Hepatocyte (in vitro differentiated cells): ENCODE results near the gene OSBPL3. TPM values are rescaled to one million over a fixed set of nuclear protein-coding genes. Genes with fewer than 3 reads are reported as not detected.

Experiments
- DNase-seq: peaks from one replicate; pipeline ENCODE4 v3.0.0-alpha.2; 2016; ENCODE audit warnings: low spot score
- H2AFZ ChIP-seq: fragments of 200-600 bp; sonication (generic); 2 replicates; pipeline ENCODE4 v1.6.0; 2016; ENCODE audit warnings: antibody characterized with exemption, mild to moderate bottlenecking
- H3K27ac ChIP-seq: fragments of 200-600 bp; sonication (generic); 2 replicates; pipeline ENCODE4 v1.5.1; 2016; ENCODE audit warnings: mild to moderate bottlenecking
- H3K27me3 ChIP-seq: fragments of 200-600 bp; sonication (generic); 2 replicates; pipeline ENCODE4 v1.6.1; 2016
- H3K36me3 ChIP-seq: fragments of 200-600 bp; sonication (generic); replicated peaks from 2 replicates; pipeline ENCODE4 v1.5.1; 2016; ENCODE audit warnings: low read depth; ENCODE audit not compliant: insufficient read depth
- H3K4me1 ChIP-seq: fragments of 200-600 bp; sonication (generic); 2 replicates; pipeline ENCODE4 v1.5.1; 2016; ENCODE audit warnings: mild to moderate bottlenecking, moderate library complexity; ENCODE audit not compliant: insufficient read depth
- H3K4me2 ChIP-seq: fragments of 200-600 bp; sonication (generic); 2 replicates; pipeline ENCODE4 v1.6.0; 2016
- H3K4me3 ChIP-seq: fragments of 200-600 bp; sonication (generic); 2 replicates; pipeline ENCODE4 v1.5.1; 2016; ENCODE audit warnings: mild to moderate bottlenecking
- H3K79me2 ChIP-seq: fragments of 200-600 bp; sonication (generic); 2 replicates; pipeline ENCODE4 v1.6.0; 2017; ENCODE audit warnings: mild to moderate bottlenecking
- H3K9me2 ChIP-seq: fragments of 200-600 bp; sonication (generic); replicated peaks from 2 replicates; pipeline ENCODE4 v1.6.0; 2017; ENCODE audit warnings: mild to moderate bottlenecking; ENCODE audit not compliant: insufficient read depth
- H3K9me3 ChIP-seq: fragments of 200-600 bp; sonication (generic); 2 replicates; pipeline ENCODE4 v1.5.1; 2016; ENCODE audit warnings: low read depth, mild to moderate bottlenecking
- H4K20me1 ChIP-seq: fragments of 200-600 bp; sonication (generic); 2 replicates; pipeline ENCODE4 v1.6.0; 2016; ENCODE audit warnings: mild to moderate bottlenecking; ENCODE audit not compliant: insufficient read depth, poor library complexity, severe bottlenecking
- CTCF ChIP-seq: fragments of 200-600 bp; sonication (generic); IDR thresholded peaks from 2 replicates; pipeline ENCODE4 v1.5.1; 2016; ENCODE audit warnings: antibody characterized with exemption, mild to moderate bottlenecking; ENCODE audit not compliant: poor library complexity
- EZH2 ChIP-seq: fragments of 200-600 bp; sonication (generic); IDR thresholded peaks from 2 replicates; pipeline ENCODE4 v1.6.1; 2016; ENCODE audit warnings: antibody characterized with exemption, mild to moderate bottlenecking, borderline replicate concordance
- EZH2phosphoT487 ChIP-seq: fragments of 200-600 bp; sonication (generic); IDR thresholded peaks from one replicate; pipeline ENCODE4 v1.6.1; 2018; ENCODE audit warnings: antibody characterized with exemption, mild to moderate bottlenecking, low read depth, moderate library complexity; ENCODE audit not compliant: unreplicated experiment, severe bottlenecking
- WGBS: methylation state at CpG from one replicate; pipeline ENCODE4 v1.1.6; 2016; ENCODE audit warnings: low lambda C conversion rate; ENCODE audit errors: missing lambda C conversion rate; 5-methylcytosine and 5-hydroxymethylcytosine counted together
- polyA plus RNA-seq: library from polyadenylated mRNA; unstranded; fragments of >200 nt; fragmentation: Nextera tagmentation; extraction: Ambion mirVana; gene quantifications from 2 replicates; pipeline ENCODE4 v1.2.1, GENCODE V29; 2016
- total RNA-seq: library from RNA; depleted of rRNA; stranded (reverse); fragments of >200 nt; gene quantifications from 2 replicates; pipeline ENCODE4 v1.2.3, GENCODE V29; 2014

The OSBPL3 gene
- total and polyA plus RNA-seq, 2 experiments from 2014 or later: 11.4 to 18.0 TPM

- H3K27ac ChIP-seq: no peak overlapping the region
- no peak overlapping the region for H2AFZ ChIP-seq
- TF ChIP-seq EZH2phosphoT487: no peak
- no peak for TF ChIP-seq EZH2
- no peak for TF ChIP-seq CTCF
- DNase-seq: no peak
- WGBS: 67% methylated on average over 1 of the region's 1 CpG
- H3K9me2 ChIP-seq: no peaks in the 10 kb centered on the region
- H3K4me1 ChIP-seq: no peaks in the 10 kb centered on the region
- no peaks in the 10 kb centered on the region for H3K36me3 ChIP-seq
- no peaks in the 10 kb centered on the region for H4K20me1 ChIP-seq
- no peak overlapping the region for H3K4me2 ChIP-seq
- H3K79me2 ChIP-seq: peaks cover 51% of the 10 kb centered on the region
- H3K27me3 ChIP-seq: no peaks in the 10 kb centered on the region
- H3K4me3 ChIP-seq: no peak overlapping the region
- H3K9me3 ChIP-seq: no peaks in the 10 kb centered on the region
Measured at GRCh38 chr7:24946467-24946866, 33.5 kb downstream of the OSBPL3 start.

- Histone ChIP-seq H3K79me2 (peaks cover 49% of the 10 kb centered on the region), H3K27me3 (no peaks in the 10 kb centered on the region), H3K4me2 (no peak overlapping the region), H2AFZ (no peak overlapping the region), H3K4me3 (no peak overlapping the region), H3K9me2 (no peaks in the 10 kb centered on the region), H3K9me3 (no peaks in the 10 kb centered on the region), H4K20me1 (no peaks in the 10 kb centered on the region), H3K4me1 (no peaks in the 10 kb centered on the region), H3K27ac (no peak overlapping the region), H3K36me3 (no peaks in the 10 kb centered on the region)
- WGBS: 70% methylated on average over 1 of the region's 1 CpG
- TF ChIP-seq EZH2phosphoT487 (no peak), EZH2 (no peak), CTCF (no peak)
- DNase-seq: no peak
Measured at GRCh38 chr7:24945899-24946298, 34.1 kb downstream of the OSBPL3 start.

GRCh38 chr7:24943096-24943948, 36.7 kb downstream of the OSBPL3 start:
- no peak for TF ChIP-seq EZH2
- TF ChIP-seq CTCF: no peak
- no peak for TF ChIP-seq EZH2phosphoT487
- H3K79me2 ChIP-seq: peaks cover 30% of the 10 kb centered on the region
- DNase-seq: no peak

More at GRCh38 chr7:24943096-24943948, 36.7 kb downstream of the OSBPL3 start:
- H3K4me2 ChIP-seq: no peak overlapping the region
- no peaks in the 10 kb centered on the region for H4K20me1 ChIP-seq
- H3K4me3 ChIP-seq: no peak overlapping the region
- no peaks in the 10 kb centered on the region for H3K9me2 ChIP-seq
- H2AFZ ChIP-seq: no peak overlapping the region
- no peaks in the 10 kb centered on the region for H3K9me3 ChIP-seq
- no peak overlapping the region for H3K27ac ChIP-seq
- H3K27me3 ChIP-seq: no peaks in the 10 kb centered on the region
- no peaks in the 10 kb centered on the region for H3K36me3 ChIP-seq
- H3K4me1 ChIP-seq: no peaks in the 10 kb centered on the region
- WGBS: 78% methylated on average over 5 of the region's 5 CpGs
